HG03520 (cell line): ENCODE measurements around the gene CYFIP2.
"Not testable (repeated sequence)": the region's sequence is repeated elsewhere in the genome, so short reads cannot be mapped to it uniquely, and the experiment has no call there.

Source experiments
- ATAC-seq: cut with Tn5 transposase; IDR thresholded peaks from one replicate; pipeline ENCODE4 v1.9.1; 2021; ENCODE audit warnings: mild to moderate bottlenecking, moderate library complexity; ENCODE audit not compliant: unreplicated experiment

Gene CYFIP2

GRCh38 chr5:157384971-157385709, 119.2 kb downstream of the CYFIP2 start:
- no peak for ATAC-seq

GRCh38 chr5:157387041-157387563, 121.2 kb downstream of the CYFIP2 start:
- no peak for ATAC-seq

- no peak for ATAC-seq
Measured at GRCh38 chr5:157387683-157388093, 121.8 kb downstream of the CYFIP2 start.

GRCh38 chr5:157388111-157388710, 122.3 kb downstream of the CYFIP2 start:
- ATAC-seq = no peak

GRCh38 chr5:157389103-157389502, 123.2 kb downstream of the CYFIP2 start:
- ATAC-seq = no peak

GRCh38 chr5:157390133-157390532, 124.2 kb downstream of the CYFIP2 start:
- ATAC-seq = no peak

- no peak for ATAC-seq
Measured at GRCh38 chr5:157390551-157391297, 124.8 kb downstream of the CYFIP2 start.

GRCh38 chr5:157398305-157398704, 132.4 kb downstream of the CYFIP2 start:
- no peak for ATAC-seq

GRCh38 chr5:157400741-157401495, 135.0 kb downstream of the CYFIP2 start:
- ATAC-seq = no peak

- ATAC-seq = no peak
Measured at GRCh38 chr5:157415838-157416237, 149.9 kb downstream of the CYFIP2 start.

- not testable (repeated sequence) for ATAC-seq
Measured at GRCh38 chr5:157419521-157419920, 153.6 kb downstream of the CYFIP2 start.

GRCh38 chr5:157429920-157430319, 164.0 kb downstream of the CYFIP2 start:
- not testable (repeated sequence) for ATAC-seq

- ATAC-seq = peak; percentile 67
Measured at GRCh38 chr5:157431544-157432200, 165.7 kb downstream of the CYFIP2 start.

- ATAC-seq = no peak
Measured at GRCh38 chr5:157434096-157434495, 168.2 kb downstream of the CYFIP2 start.

- no peak for ATAC-seq
Measured at GRCh38 chr5:157443041-157443549, 177.2 kb downstream of the CYFIP2 start.

GRCh38 chr5:157444224-157444623, 178.3 kb downstream of the CYFIP2 start:
- no peak for ATAC-seq
